GM19043 (cell line): Measurements from ENCODE around the gene ANKMY2.
"Not testable (repeated sequence)": the region's sequence is repeated elsewhere in the genome, so short reads cannot be mapped to it uniquely, and the experiment has no call there.

Source experiments
- ATAC-seq: cut with Tn5 transposase; IDR thresholded peaks from one replicate; pipeline ENCODE4 v1.9.1; 2021; ENCODE audit warnings: low read depth; ENCODE audit not compliant: unreplicated experiment

Gene ANKMY2

DNA sequence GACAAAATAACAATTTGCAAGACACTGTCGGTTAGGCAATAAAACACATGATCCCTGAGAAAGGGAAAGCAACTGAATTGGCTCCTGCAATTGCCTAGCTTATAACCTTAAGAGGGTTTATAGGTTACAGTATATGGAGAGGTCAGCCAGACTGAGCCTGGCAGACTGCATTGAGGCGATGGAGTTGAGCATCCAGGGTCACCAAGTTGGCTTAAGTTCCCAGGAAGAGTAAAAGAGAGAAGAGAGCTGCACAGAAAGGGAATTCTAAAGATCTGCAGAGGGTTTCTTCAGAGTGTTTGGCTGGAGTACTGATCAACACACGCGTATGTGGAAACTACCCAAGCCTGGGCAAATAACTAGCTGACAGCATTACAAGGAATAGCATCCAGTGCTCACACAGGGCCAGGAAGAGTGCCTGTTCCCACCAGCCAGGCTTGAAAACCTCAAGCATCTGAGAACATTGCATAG is 11.2 kb downstream of the ANKMY2 start:
- no peak for ATAC-seq

DNA sequence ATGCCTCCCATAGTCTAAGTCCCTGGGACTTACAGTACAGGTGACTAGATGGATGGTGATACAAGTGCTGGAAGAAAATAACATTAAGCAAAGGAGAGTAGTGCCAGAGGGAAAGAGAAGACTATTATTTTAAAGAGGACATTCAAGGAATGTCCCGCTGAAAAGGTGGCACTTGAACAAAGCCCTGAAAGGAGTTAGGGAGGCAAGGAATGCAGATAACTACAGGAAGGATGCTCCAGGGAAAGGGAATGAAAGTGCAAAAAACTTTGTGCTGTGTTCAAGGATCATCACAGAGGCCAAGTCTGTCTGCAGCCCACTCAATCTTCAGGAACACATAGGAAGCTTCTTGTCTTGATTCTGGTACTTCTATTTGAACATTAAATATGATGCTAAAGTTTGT is 14.9 kb downstream of the ANKMY2 start:
- no peak for ATAC-seq

DNA sequence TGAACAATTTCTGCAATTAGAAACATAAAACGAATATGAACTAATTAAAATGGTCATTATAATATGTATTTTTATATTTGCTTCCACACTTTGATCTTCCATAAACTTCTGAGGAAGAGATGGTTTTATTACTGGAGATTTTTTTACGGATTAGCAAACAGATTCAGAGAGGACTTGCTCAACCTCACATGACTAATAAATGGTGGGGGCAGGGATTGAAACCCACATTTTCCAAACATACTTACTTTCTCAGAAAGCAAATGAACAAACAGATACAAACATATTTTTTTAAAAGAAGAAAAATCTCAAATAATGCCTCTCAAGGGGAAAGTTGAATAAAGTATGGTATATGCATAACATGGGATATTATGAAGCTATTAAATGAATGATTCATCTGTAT is 18.3 kb downstream of the ANKMY2 start:
- no peak for ATAC-seq

DNA sequence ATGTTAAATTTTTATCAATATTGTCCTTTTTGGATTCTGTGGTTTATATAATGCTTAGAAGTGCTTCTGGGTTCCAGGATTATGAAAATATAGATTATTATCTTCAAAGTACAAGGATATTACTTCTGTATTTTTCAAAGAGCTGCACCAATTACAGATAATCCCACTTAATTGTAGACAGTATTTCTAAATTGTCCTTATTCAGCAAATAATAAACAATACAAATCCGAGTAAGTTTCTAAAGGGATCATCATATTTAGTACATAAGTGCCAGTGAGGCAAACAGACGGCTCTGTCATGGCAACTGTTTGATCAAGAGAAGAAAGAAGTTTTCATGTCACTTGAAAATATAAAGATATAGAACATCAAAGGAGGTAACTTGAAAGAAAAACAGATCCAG is 19.2 kb downstream of the ANKMY2 start:
- ATAC-seq = no peak

GRCh38 chr7:16619979-16620408 is 25.6 kb downstream of the ANKMY2 start:
- ATAC-seq = peak; percentile 64

GRCh38 chr7:16616542-16616941 is 29.0 kb downstream of the ANKMY2 start:
- no peak for ATAC-seq

GRCh38 chr7:16616122-16616521 is 29.4 kb downstream of the ANKMY2 start:
- no peak for ATAC-seq

DNA sequence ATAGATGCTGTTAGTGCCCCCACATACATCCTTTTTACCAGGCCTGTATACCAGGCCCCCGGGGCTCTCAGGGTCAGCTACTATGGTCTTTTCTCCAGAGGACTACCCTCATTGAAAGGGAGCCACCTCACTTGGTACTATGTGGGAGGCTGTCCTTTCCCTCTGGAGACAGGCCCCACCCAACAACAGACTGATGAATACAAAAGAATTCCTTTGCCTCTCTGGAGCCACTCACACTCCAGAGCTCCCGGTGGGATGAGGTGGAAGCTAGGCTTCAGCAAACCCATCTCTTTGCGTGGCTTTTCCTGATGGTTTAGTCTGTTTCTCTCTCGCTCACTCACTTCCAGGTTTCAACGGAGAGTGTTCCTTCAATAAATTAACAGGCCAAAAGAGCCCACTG is 30.3 kb downstream of the ANKMY2 start:
- no peak for ATAC-seq

DNA sequence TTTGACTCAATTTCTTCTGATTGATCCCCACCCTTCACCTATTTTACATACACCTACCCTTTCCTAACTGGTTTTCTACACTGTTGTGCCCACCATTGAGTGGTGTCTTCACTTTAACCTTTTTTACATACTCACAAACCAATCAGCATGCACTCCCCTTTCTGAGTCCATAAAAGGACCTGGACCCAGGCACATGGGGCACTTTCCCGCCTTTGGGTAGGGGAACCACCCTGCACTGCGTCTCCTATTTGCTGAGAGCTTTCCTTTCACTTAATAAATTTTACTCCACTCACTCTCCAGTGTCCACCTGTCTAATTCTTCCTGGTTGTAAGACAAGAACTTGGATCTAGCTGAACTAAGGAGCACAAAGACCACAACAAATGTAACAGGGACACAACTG is 33.8 kb downstream of the ANKMY2 start:
- ATAC-seq = no peak

DNA sequence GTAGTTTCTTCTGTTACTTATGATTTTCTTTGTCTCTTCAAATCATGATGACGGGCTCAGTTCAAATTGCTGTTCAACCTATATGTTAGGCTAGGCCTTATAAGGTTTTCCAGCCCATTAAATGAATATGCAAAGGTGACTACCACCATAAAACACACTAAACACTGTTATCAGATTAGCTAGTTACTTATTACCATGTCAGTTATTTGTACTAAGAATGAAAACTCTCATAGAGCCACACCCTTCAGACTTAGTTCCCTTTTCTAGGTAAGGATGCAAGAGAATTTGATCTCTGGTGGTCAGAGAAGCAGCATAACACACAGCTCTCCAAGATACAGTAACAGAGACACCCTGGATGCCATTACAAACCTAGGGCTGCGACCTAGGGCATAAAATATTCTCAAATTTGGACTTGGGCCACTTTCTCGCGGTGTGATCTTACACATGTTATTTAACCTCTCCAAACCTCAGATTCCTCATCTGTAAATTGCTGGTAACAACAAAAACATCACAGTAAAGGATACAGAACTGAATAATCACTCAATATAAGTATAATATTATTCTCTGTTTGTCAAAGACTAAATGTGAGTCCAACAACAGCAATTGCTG is 35.6 kb downstream of the ANKMY2 start:
- peak; percentile 78 for ATAC-seq

GRCh38 chr7:16606704-16607103 is 38.9 kb downstream of the ANKMY2 start:
- no peak for ATAC-seq

DNA sequence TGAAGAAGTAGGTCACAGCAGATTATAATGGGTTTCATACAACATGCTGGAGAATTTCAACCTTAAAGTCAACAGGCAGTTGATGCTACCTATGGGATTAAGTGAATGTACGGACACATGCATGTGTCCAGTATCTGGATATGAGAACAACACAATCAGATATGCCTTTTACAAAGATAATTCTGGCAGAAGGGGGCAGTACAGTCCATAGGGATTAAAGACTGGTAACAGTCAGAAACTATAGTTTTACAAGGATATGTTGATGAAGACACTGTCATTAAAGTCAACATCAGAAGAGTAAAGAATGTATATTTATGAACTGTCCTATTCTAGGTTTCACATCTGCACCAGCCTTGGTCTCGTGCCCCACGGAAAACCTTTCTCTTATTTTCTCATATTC is 41.5 kb downstream of the ANKMY2 start:
- no peak for ATAC-seq

DNA sequence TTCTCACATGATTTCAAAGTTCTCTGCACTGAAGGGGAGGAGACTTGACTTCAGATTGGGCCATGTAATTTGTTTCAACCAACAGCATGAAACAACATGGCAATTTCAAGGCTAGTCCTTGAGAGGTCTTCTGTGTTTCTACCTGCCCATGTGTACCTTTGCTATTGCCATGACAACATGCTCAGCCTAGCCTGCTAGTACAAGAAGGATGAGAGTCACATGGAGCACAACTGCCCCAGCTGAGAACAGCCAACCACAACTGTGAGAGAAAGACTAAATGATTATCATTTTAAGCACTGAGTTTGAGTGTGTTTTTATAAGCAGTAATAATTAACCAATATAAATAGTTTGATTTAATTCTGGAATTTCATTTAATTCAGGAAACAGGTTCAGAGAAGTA is 41.9 kb downstream of the ANKMY2 start:
- no peak for ATAC-seq

DNA sequence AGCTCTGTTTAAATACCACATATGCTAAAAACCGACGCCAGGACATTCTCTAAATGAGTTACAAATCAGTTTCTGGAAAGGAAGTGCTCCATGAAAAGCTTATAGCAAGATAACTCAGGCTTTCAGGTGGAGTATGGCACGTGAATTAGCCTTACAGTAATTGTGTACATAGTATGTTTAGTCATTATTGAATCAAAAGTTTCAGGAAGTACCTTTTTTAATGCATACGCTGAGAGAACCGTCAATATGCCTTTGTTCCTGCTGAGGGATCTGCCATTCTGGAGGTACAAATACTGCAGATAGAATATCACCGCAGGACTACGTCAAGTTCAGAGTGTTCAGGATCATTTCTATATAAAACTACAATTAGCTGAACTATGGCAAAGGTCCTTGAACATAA is 45.7 kb downstream of the ANKMY2 start:
- ATAC-seq = no peak

- ATAC-seq = no peak
Measured at GRCh38 chr7:16598015-16598414, 47.5 kb downstream of the ANKMY2 start.

DNA sequence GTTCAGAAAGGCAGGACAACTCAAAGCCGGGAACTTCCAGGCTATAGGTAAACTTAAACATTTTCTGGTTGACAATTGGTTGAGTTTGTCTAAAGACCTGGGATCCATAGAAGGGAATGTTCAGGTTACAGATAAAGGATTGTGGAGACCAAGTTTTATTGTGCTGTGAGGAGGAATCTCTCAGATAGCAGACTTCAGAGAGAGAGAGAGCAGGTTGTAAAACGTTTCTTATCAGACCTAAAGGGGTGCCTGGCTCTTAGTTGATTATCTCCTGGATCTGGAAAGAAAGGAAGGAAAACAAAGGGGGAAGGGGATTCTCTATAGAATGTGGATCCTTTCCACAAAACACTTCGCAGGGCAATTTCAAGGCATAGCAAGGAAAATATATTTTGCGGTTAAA is 50.0 kb downstream of the ANKMY2 start:
- not testable (repeated sequence) for ATAC-seq

GRCh38 chr7:16594676-16595075 is 50.9 kb downstream of the ANKMY2 start:
- no peak for ATAC-seq

- no peak for ATAC-seq
Measured at GRCh38 chr7:16594061-16594460, 51.5 kb downstream of the ANKMY2 start.

GRCh38 chr7:16592395-16592794 is 53.2 kb downstream of the ANKMY2 start:
- no peak for ATAC-seq

DNA sequence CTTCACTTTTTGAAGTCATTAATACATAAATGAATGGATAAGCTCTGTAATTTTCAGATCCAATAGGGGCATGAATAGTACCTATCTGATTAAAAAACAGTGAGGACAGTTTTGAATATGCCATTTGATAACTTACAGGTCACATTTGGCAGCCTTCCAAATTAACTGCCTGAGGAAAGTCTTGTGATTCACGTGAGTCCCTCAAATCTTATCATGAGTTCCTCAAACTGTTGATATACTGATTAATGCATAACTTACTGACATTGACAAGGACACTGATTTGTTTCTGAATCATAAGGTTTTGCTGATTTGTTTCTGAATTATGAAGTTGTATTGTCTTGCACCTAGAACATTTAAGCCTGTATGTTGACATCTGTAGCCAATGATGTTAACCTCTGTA is 55.1 kb downstream of the ANKMY2 start:
- ATAC-seq = no peak

- no peak for ATAC-seq
Measured at GRCh38 chr7:16589881-16590280, 55.7 kb downstream of the ANKMY2 start.

- no peak for ATAC-seq
Measured at GRCh38 chr7:16587790-16588189, 57.8 kb downstream of the ANKMY2 start.

DNA sequence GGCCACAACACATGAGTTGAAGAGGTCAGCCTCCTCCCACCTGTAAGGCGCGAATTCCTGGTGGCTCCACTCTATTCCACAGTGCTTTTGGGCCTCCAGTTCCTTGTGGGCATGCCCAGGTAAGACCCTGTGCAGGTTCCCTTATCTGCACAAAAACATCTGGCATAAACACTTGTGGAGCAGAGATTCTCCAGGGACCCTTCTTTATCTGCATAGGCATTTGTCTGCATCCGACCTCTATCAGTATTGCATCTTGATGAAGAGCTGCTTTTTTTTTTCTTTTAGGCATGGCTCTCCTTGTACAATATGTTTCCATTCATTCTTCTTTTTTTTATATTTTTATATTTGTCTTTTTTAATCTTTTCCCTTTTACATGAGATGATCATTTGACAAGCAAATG is 58.4 kb downstream of the ANKMY2 start:
- no peak for ATAC-seq
